ENCODE results near the gene DVL1.

- no peak for TF ChIP-seq POLR2A (IDR thresholded peaks at IDR 0.05)
- TF ChIP-seq CTCF (IDR thresholded peaks at IDR 0.05): no peak
- no peak for TF ChIP-seq POLR2AphosphoS5 (IDR thresholded peaks at IDR 0.05)
- TF ChIP-seq EP300 (IDR thresholded peaks at IDR 0.05): no peak
Measured at GRCh38 chr1:1336931-1337792, 12.1 kb downstream of the DVL1 start.

All from upper lobe of left lung (tissue), 4 donors.